Immature natural killer cell (primary cell): ENCODE data around the gene BAG3. TPM values are rescaled to one million over a fixed set of nuclear protein-coding genes. Genes with fewer than 3 reads are reported as not detected.
"Not testable (repeated sequence)": the region's sequence is repeated elsewhere in the genome, so short reads cannot be mapped to it uniquely, and the experiment has no call there.

Source experiments
- DNase-seq, 3 donors: peaks; one replicate each; pipeline ENCODE4 v3.0.0; 2022; ENCODE audit warnings: mixed read lengths in 1 of 3
- H3K27ac Mint-ChIP-seq, 6 donors: one replicate each; pipeline ENCODE4 v1.8.0; 2020; ENCODE audit warnings: mixed read lengths in 6 of 6, mild to moderate bottlenecking in 5 of 6, inconsistent platforms in 4 of 6, moderate library complexity in 3 of 6
- H3K27me3 Mint-ChIP-seq, 3 donors: one replicate each; pipeline ENCODE4 v1.8.0; 2020 to 2021; ENCODE audit warnings: low read depth in 3 of 3, mild to moderate bottlenecking in 3 of 3, mixed read lengths in 3 of 3, moderate library complexity in 3 of 3, inconsistent platforms in 1 of 3
- H3K36me3 Mint-ChIP-seq, 3 donors: one replicate each; pipeline ENCODE4 v1.8.0; 2020; ENCODE audit warnings: mixed read lengths in 3 of 3, inconsistent platforms in 2 of 3, mild to moderate bottlenecking in 2 of 3
- H3K4me1 Mint-ChIP-seq, 2 donors: one replicate each; pipeline ENCODE4 v1.8.0; 2020; ENCODE audit warnings: inconsistent platforms in 2 of 2, mild to moderate bottlenecking in 2 of 2, mixed read lengths in 2 of 2, moderate library complexity in 1 of 2
- H3K4me3 Mint-ChIP-seq, 5 donors: one replicate each; pipeline ENCODE4 v1.8.0; 2020; ENCODE audit warnings: mild to moderate bottlenecking in 5 of 5, mixed read lengths in 5 of 5, inconsistent platforms in 3 of 5, moderate library complexity in 3 of 5
- H3K9me3 Mint-ChIP-seq, 6 donors: one replicate each; pipeline ENCODE4 v1.8.0; 2020; ENCODE audit warnings: mild to moderate bottlenecking in 6 of 6, mixed read lengths in 6 of 6, inconsistent platforms in 4 of 6, moderate library complexity in 3 of 6
- polyA plus RNA-seq, 3 donors: library from polyadenylated mRNA; unstranded; fragments of 300-500 nt; fragmentation: Illumina TruSeq; gene quantifications; one replicate each; pipeline ENCODE4 v1.2.3, GENCODE V29; 2021

BAG3 gene
- 1 to 10 TPM in 2 of 3 donors, under 1 TPM in 1; 0.57 to 3.1 (median 2.2) TPM for polyA plus RNA-seq

DNA sequence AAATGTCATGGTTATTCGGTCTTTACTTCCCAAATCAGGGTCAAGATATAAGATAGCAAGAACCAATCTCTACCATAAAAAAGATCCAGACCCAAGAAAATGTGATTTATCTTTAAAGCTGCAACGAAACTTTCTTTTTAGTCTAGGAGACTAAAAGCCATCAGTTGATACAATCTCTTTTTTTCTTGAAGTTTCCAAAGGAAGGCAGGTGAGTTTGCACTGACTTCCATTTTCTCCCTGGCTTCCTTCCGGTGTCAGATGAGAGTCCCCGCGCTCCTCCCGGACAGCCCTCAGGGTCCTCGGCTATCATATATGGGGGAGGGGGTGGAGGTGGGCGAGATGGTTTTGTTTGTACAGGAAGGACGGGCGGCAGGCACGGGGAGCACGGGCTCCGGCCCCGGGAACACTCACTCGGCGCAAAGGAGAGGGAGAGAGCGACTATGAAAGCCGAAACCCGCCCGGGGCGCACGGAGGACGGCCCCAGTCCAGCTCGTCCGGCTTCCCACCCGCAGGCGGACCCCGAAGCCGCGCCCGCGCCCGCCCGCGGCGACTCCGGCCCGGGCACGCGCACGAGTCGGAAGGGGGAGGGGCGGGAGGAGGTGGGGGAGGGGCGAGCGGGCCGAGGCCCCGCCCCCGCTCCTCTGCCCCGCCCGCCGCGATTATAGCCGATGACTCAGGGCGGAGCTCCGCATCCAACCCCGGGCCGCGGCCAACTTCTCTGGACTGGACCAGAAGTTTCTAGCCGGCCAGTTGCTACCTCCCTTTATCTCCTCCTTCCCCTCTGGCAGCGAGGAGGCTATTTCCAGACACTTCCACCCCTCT lies at the start of gene BAG3:
TSS of gene BAG3 (plus strand) at position 689 of the 822 bp plus-strand sequence. CDS start 296 bp downstream, outside the sequence.
- peak; percentile 67 to 74 (median 73) for DNase-seq
- Mint-ChIP-seq H3K27ac (peak within 1 kb of the TSS; percentile 31 to 86 (median 82)), H3K36me3 (no peaks in the 10 kb centered on the region), H3K4me3 (peak within 1 kb of the TSS; percentile 90 to 92 (median 91)), H3K9me3 (no peaks in the 10 kb centered on the region), H3K27me3 (peaks cover 7 to 12% (median 8%) of the 10 kb centered on the region in 3 donors), H3K4me1 (peaks cover 20 to 32% of the 10 kb centered on the region in 2 donors)

DNA sequence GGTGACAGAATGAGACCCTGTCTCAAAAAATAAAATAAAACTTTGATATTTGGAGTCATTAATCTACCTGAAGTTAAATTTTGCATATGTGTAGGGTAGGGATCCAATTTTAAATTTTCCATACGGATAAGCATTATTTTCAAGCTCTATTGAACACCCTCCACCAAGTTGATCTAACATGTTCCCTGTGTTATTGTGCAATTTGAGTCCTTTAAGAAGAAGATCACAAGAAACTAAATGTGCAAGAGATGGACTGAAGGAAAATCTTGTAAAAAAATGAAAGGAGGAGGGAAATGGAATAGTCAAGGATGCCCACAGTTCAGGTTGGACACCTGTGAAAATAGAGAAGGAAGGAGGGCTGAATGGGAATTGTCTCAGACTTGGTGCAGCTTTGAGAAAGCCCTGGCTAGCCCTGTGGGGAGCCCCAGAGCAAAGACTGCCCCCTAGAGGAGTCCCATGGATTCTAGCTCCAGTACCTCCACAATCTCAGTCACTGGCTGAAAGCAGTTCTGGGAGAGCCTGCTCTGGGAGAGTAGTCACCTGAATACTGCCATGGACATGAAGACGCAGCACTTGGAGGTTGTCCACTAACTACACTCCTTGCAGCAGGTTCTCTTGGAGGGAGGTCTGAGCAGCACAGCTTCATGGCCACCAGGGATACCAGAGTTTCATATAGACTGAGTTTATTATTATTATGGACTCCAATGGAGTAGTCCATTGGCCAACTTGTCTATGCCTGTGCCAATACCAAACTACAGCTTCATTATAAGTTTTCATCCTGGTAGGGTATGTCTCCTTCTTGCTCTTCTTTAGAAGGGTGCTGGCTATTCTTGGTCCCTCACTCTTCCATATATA lies 48.7 kb upstream of the BAG3 start:
- Mint-ChIP-seq H3K27me3 (peaks cover 0 to 2% (median 1%) of the 10 kb centered on the region in 3 donors), H3K9me3 (no peaks in the 10 kb centered on the region), H3K4me3 (no peak overlapping the region), H3K27ac (no peak overlapping the region), H3K36me3 (no peaks in the 10 kb centered on the region), H3K4me1 (peaks cover 5% of the 10 kb centered on the region in 2 donors)
- DNase-seq, result peak in 2 of 3 donors; percentile 16 to 20

DNA sequence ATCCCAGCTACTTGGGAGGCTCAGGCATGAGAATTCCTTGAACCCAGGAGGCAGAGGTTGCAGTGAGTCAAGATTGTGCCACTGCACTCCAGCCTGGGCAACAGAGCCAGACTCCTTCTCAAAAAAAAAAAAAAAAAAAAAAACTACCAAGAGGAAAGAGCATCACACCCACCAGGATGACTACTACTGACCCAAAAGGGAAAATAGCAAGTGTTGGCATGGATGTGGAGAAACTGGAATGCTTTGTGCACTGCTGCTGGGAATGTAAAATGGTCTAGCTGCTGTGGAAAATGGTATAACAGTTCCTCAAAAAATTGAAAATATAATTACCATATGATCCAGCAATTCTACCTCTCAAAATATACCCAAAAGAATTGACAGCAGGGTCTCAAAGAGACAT lies 46.7 kb upstream of the BAG3 start:
- no peak for DNase-seq

DNA sequence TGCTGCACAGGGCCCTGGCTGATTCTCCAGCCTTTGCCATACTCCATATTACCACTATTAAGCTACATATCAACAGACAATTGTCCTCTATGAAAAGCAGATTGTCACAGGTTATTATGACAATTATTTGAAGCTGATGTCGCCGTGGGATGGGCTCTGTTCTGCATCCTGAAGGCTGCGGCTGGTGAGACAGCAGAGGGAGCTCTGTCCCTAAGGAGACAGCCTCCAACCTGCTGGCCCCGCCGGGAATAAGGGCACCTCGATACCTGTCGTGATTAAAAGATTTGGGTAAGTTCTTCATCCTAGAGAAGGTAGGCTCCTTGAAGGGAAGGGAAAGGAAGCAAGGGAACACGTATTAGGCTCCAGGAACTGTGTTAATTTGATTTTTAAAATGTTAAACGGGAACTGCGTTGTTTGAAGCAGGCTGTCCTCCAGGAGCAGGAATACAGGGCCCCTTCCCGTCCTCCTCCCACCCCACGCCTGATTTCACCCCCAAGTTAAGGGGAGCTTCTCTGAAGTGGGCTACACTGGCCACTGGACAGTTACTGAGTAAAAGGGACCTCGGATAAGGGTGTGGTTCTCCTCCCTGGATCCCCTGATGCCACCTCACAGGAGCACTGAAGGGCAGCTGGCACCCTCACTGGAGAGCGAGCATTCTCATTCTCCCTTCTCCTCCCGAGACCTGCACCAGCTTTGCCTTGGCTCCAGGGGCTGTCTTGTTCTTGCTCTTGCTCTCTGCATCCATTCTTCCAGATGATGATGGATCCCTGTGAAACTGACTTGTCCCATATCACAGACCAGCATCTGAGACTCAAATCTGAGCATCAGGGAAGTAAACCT lies 42.6 kb upstream of the BAG3 start:
- no peak for DNase-seq
- peaks cover 2 to 6% (median 3%) of the 10 kb centered on the region in 3 donors for H3K27me3 Mint-ChIP-seq
- no peaks in the 10 kb centered on the region for H3K36me3 Mint-ChIP-seq
- no peaks in the 10 kb centered on the region for H3K4me1 Mint-ChIP-seq
- no peaks in the 10 kb centered on the region for H3K9me3 Mint-ChIP-seq
- H3K4me3 Mint-ChIP-seq, result no peak overlapping the region
- peak overlapping the region in 1 of 6 donors; percentile 55 for H3K27ac Mint-ChIP-seq

More for the DNA sequence above, 46.7 kb upstream of the BAG3 start:
- no peaks in the 10 kb centered on the region for H3K36me3 Mint-ChIP-seq
- peaks cover 2 to 5% (median 4%) of the 10 kb centered on the region in 3 donors for H3K27me3 Mint-ChIP-seq
- H3K27ac Mint-ChIP-seq, result no peak overlapping the region
- no peaks in the 10 kb centered on the region for H3K4me1 Mint-ChIP-seq
- H3K9me3 Mint-ChIP-seq, result no peaks in the 10 kb centered on the region
- no peak overlapping the region for H3K4me3 Mint-ChIP-seq

DNA sequence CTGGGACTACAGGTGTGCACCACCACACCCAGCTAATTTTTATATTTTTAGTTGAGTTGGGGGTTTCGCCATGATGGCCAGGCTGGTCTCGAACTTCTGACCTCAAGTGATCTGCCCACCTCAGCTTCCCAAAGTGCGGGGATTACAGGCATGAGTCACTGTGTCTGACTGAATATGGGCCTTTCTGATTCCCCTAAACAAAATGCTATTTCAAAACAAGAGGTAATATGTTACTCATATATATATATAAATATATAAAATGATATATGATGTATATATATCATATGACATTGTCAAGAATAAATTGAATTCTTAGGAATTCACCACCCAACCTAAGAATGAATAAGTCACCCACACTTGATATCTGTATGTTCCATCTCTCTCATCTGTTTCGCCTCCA lies 41.7 kb upstream of the BAG3 start:
- no peak overlapping the region for H3K27ac Mint-ChIP-seq
- no peak overlapping the region for H3K4me3 Mint-ChIP-seq
- no peak for DNase-seq
- peaks cover 2 to 6% (median 3%) of the 10 kb centered on the region in 3 donors for H3K27me3 Mint-ChIP-seq
- no peaks in the 10 kb centered on the region for H3K36me3 Mint-ChIP-seq
- H3K9me3 Mint-ChIP-seq, result no peaks in the 10 kb centered on the region
- H3K4me1 Mint-ChIP-seq, result no peaks in the 10 kb centered on the region

DNA sequence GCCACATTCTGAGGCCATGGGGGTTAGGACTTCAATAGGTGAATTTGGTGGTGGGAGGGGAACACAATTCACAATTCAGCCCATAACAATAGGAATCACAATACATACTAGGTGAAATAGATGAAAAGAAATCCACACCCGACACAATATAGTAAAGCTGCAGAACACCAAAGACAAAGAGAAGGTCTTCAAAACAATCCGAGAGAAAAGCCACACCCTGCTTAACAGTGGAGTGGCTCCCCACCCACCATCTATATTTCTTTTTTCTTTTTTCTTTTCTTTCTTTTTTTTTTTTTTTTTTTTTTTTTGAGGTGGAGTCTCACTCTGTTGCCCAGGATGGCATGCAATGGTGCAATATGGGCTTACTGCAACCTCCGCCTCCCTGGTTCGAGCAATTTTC lies 39.7 kb upstream of the BAG3 start:
- Mint-ChIP-seq H3K27me3 (peaks cover 2 to 6% (median 3%) of the 10 kb centered on the region in 3 donors), H3K9me3 (no peaks in the 10 kb centered on the region), H3K4me3 (no peak overlapping the region), H3K4me1 (no peaks in the 10 kb centered on the region), H3K27ac (no peak overlapping the region), H3K36me3 (no peaks in the 10 kb centered on the region)
- DNase-seq, result no peak

DNA sequence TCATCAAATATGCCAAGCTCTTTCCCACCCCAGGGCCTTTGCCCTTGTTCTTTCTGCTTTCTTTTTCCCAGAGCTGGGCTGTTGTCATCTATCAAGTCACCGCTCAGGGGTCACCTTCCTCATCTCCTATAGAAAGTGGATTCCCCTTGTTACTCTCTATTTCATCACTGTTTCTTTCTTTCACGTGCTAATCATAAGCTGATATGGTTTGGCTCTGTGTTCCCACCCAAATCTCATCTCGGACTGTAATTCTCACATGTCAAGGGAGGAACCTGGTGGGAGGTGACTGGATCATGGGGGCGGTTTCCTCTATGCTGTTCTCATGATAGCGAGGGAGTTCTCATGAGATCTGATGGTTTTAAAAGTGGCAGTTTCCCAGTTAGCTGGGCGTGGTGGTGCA lies 37.4 kb upstream of the BAG3 start:
- Mint-ChIP-seq H3K36me3 (no peaks in the 10 kb centered on the region), H3K4me1 (no peaks in the 10 kb centered on the region), H3K27ac (peak overlapping the region in 1 of 6 donors; percentile 20), H3K27me3 (peaks cover 1 to 5% (median 3%) of the 10 kb centered on the region in 3 donors), H3K9me3 (no peaks in the 10 kb centered on the region), H3K4me3 (no peak overlapping the region)
- DNase-seq, result no peak

DNA sequence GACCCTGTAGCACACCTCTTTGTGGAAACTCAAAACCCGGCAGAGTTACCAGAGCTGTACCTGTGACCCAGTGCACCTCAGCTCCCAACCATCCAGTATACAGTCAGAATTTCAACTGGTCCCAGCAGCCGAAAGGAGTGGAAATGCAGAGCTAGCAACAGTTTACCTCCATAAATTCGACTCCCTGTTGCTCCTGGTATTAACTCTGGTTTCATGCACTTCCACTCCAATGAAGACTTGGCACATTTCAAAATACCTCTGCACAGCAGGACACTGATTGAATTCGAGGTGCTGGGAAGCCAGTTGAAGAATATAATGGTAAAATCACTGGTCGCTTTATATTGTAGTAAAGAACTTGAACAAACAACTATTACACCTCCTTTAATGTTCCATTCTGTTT lies 36.5 kb upstream of the BAG3 start:
- H3K4me1 Mint-ChIP-seq, result no peaks in the 10 kb centered on the region
- no peaks in the 10 kb centered on the region for H3K9me3 Mint-ChIP-seq
- DNase-seq, result no peak
- H3K27ac Mint-ChIP-seq, result no peak overlapping the region
- H3K27me3 Mint-ChIP-seq, result peaks cover 1 to 3% (median 2%) of the 10 kb centered on the region in 3 donors
- H3K36me3 Mint-ChIP-seq, result no peaks in the 10 kb centered on the region
- no peak overlapping the region for H3K4me3 Mint-ChIP-seq

DNA sequence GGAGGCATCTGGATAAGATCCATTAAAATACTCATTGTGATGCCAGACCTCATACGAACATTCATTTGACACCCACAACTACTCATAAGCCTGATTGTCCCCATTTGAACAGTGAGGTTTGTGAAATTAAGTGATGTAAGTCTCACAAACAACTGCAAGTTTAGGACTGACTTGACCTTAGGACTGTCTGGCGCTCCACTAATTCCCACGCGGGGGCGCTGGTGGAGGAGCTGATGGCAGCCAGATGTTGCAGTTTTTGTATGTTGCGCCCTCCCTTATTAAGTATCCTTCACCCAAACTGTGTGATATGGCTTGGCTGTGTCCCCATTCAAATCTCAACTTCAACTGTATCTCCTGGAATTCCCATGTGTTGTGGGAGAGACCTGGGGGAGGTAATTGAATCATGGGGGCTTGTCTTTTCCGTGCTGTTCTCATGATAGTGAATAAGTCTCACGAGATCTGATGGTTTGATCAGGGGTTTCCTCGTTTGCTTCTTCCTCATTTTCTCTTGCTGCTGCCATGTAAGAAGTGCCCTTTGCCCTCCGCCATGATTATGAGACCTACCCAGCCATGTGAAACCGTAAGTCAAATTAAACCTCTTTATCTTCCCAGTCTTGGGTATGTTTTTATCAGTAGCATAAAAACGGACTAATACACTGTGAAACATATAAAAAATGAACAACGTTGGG lies 34.2 kb upstream of the BAG3 start:
- Mint-ChIP-seq H3K27me3 (peaks cover 0 to 2% (median 1%) of the 10 kb centered on the region in 3 donors), H3K36me3 (no peaks in the 10 kb centered on the region), H3K4me3 (no peak overlapping the region), H3K9me3 (no peaks in the 10 kb centered on the region), H3K27ac (no peak overlapping the region), H3K4me1 (no peaks in the 10 kb centered on the region)
- DNase-seq, result no peak

DNA sequence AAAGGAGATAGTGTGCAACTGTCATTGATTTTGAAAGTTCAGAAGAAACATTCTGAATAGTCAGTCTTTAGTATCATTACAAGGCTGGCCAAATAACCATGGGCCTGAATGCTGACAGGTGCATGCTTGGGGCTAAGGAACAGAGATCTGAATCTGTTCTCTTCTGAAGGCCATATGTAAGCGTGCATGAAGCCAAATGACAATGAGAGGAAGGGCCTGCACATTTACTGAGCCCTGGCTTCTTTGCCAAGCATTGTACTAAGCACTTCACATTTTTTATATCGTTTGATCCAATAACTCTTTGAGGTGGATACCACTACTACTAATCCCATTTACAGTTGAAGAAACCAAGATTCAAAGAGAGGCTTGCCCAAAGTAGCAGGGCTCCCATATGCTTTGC lies 32.0 kb upstream of the BAG3 start:
- no peaks in the 10 kb centered on the region for H3K4me1 Mint-ChIP-seq
- H3K36me3 Mint-ChIP-seq, result no peaks in the 10 kb centered on the region
- H3K27ac Mint-ChIP-seq, result no peak overlapping the region
- peaks cover 0 to 2% (median 1%) of the 10 kb centered on the region in 3 donors for H3K27me3 Mint-ChIP-seq
- DNase-seq, result no peak
- H3K4me3 Mint-ChIP-seq, result no peak overlapping the region
- no peaks in the 10 kb centered on the region for H3K9me3 Mint-ChIP-seq

DNA sequence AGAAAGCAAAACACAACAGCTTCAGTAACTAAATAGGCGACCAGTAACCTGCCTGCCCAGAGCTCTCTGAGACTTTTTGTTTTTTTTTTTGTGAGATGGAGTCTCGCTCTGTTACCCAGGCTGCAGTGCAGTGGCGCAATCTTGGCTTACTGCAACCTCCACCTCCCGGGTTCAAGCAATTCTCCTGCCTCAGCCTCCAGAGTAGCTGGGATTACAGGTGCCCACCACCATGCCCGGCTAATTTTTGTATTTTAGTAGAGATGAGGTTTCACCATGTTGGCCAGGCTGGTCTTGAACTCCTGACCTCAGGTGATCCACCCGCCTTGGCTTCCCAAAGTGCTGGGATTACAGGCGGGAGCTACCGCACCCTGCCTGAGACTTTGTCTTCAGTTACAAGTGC lies 31.4 kb upstream of the BAG3 start:
- not testable (repeated sequence) for H3K4me1 Mint-ChIP-seq, DNase-seq, H3K27me3 Mint-ChIP-seq, H3K9me3 Mint-ChIP-seq, H3K27ac Mint-ChIP-seq, H3K4me3 Mint-ChIP-seq, H3K36me3 Mint-ChIP-seq

DNA sequence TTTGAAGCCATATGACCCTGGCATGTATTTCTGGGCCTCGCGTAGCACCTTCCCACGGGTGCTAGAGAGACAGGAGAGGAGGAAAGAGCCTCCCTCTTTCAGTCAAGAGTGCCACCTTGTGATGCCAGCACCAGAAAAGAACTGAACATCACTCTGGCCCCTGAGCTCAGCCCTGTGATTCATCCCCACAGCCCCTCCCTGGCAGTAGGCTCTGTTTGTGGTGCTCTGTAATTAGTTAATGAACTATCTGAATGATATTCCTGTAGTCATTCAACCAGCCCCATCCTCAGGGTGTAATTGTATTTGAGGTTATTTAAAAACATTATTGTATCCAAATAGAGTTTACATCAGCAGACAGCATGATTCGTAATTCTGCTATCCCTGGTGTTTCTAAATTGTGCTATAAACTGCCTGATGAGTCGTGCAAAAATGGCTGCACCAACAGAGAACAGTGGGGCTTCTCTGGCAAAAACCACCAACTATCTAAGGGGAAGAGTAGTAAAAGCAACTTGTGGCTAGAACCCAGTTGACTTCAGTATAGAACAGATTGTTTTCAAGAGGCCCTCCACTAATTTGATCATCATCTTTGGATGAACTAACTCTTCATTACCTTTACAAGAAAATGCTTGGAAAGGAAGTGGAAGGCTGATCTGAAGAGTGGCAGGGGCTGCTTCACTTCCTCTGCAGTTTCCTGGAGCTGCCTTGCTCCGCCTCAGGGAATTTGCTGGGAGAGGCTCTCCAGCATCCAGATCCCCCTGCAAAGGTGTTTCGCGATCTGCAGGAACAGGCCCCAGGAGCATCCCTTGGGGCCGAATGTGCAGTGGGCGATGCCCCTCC lies 30.7 kb upstream of the BAG3 start:
- Mint-ChIP-seq H3K4me1 (no peaks in the 10 kb centered on the region), H3K4me3 (no peak overlapping the region), H3K27ac (no peak overlapping the region), H3K36me3 (no peaks in the 10 kb centered on the region), H3K27me3 (peaks cover 0 to 2% (median 1%) of the 10 kb centered on the region in 3 donors), H3K9me3 (no peaks in the 10 kb centered on the region)
- no peak for DNase-seq
